Gastrocnemius medialis (tissue), 4 donors: ENCODE data around the gene KRTAP10-6.

Experiments
- POLR2A ChIP-seq, 2 donors: fragments of 450-650 bp; IDR thresholded peaks; one replicate each; pipeline ENCODE4 v1.6.1; 2017; ENCODE audit warnings: antibody characterized with exemption in 2 of 2, mild to moderate bottlenecking in 2 of 2, moderate library complexity in 2 of 2
- TF ChIP-seq, protein P1 (sequence below), 5 experiments: fragments of 450-650 bp in 3 of 5; fragments of 200-600 bp in 2 of 5; sonication (generic) in 2 of 5; IDR thresholded peaks in 4 of 5; conservative IDR thresholded peaks in 1 of 5; 1 replicate in 4 of 5; 2 replicates in 1 of 5; pipeline ENCODE4 v1.5.1; 2016 to 2019; ENCODE audit warnings: antibody characterized with exemption in 5 of 5, mild to moderate bottlenecking in 3 of 5, moderate library complexity in 3 of 5

DNA sequence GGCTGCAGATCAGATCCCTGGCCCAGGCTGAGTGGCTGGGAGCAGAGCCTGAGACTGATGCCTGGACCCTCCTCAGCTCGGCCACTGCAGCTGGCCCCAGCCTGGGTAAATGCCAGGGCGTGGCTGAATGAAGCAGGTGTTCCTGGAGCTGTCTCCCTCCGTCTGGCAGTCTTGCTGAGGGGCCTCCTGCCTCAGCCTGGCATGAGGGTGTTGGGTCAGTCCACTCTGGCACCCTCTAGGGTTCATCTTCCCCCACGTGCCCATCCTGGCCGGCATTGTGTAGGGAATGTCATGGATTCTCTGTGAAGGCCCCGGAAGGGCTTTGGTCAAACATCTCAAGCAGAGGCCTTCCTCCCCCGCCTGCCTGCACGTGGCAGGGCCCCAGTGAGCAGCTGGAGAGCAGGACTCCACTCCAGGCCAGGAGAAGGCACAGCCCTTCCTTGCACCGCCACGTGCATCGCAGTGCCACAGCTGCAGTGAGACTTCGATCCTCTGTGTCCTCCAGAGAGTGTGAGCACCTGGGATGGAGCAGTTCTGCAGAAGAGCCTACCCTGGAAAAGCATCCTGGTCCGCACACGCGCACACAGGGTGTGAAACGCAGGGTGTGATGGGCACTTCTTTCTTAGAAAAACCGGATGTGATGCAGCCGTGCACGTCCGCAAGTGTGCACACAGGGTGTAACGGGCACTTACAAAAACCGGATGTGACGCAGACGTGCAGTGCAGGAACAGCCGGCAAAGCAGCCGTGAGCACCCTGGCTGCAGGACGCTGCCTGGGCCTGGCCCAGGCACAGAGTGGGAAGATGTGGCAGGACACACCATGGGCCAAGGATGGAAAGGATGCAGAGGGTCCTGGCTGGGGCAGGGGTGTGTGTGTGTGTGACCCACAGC is 23.4 kb downstream of the KRTAP10-6 start:
- TF ChIP-seq, protein P1, sequence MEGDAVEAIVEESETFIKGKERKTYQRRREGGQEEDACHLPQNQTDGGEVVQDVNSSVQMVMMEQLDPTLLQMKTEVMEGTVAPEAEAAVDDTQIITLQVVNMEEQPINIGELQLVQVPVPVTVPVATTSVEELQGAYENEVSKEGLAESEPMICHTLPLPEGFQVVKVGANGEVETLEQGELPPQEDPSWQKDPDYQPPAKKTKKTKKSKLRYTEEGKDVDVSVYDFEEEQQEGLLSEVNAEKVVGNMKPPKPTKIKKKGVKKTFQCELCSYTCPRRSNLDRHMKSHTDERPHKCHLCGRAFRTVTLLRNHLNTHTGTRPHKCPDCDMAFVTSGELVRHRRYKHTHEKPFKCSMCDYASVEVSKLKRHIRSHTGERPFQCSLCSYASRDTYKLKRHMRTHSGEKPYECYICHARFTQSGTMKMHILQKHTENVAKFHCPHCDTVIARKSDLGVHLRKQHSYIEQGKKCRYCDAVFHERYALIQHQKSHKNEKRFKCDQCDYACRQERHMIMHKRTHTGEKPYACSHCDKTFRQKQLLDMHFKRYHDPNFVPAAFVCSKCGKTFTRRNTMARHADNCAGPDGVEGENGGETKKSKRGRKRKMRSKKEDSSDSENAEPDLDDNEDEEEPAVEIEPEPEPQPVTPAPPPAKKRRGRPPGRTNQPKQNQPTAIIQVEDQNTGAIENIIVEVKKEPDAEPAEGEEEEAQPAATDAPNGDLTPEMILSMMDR (IDR thresholded peaks at IDR 0.05 in 4 of 5, conservative IDR thresholded peaks at IDR 0.05 in 1 of 5), result no peak
- no peak for TF ChIP-seq POLR2A (IDR thresholded peaks at IDR 0.05)
